GM12878 (cell line): Measurements from ENCODE around the gene MYO1D. TPM values are rescaled to one million over a fixed set of nuclear protein-coding genes. Genes with fewer than 3 reads are reported as not detected.

Experiments used
- ATAC-seq: fragments of 200-7000 bp; cut with Tn5 transposase; 3 replicates; pipeline ENCODE4 v1.9.1; 2020; ENCODE audit warnings: mild to moderate bottlenecking, moderate library complexity
- BruUV-seq: library from RNA; stranded (reverse); fragments of 400-500 nt; replicated peaks from 2 replicates; lab custom pipeline; 2021; lab: Mats Ljungman, UMichigan
- CTCF ChIA-PET: fragments of 300-600 bp; sonication (Branson Sonifier 250); formaldehyde crosslinking; extraction: SDS; loops from one replicate; lab custom pipeline; 2021; ENCODE audit warnings: inconsistent platforms; lab: Yijun Ruan, JAX
- POLR2A ChIA-PET: fragments of 350-600 bp; formaldehyde crosslinking; extraction: SDS; loops from one replicate; lab custom pipeline; 2021; ENCODE audit warnings: inconsistent platforms; lab: Charles Lee
- RAD21 ChIA-PET: fragments of 300-600 bp; sonication (Branson Sonifier 250); formaldehyde crosslinking; loops from one replicate; lab custom pipeline; 2023; ENCODE audit warnings: antibody characterized with exemption; ENCODE audit not compliant: unreplicated experiment; lab: Charles Lee
- SMC1A ChIA-PET: fragments of 300-600 bp; sonication (Branson Sonifier 250); formaldehyde crosslinking; loops from one replicate; lab custom pipeline; 2023; ENCODE audit not compliant: unreplicated experiment, uncharacterized antibody; lab: Charles Lee
- DNase-seq: peaks from one replicate; pipeline ENCODE4 v3.0.0-alpha.2; 2011; ENCODE audit warnings: low read depth, low spot score
- FAIRE-seq: peaks from 3 replicates; lab custom pipeline; 2011; peaks lifted over from hg19 to GRCh38; lab: Jason Lieb, UNC
- H2AFZ ChIP-seq: 2 replicates; pipeline ENCODE4 v1.6.0; 2011; ENCODE audit warnings: low read depth, low read length, control low read depth; ENCODE audit not compliant: control insufficient read depth
- H3K27ac ChIP-seq: 2 replicates; pipeline ENCODE4 v1.5.1; 2011; ENCODE audit warnings: control low read depth; ENCODE audit not compliant: control insufficient read depth, insufficient read depth
- H3K27me3 ChIP-seq, 2 experiments: replicated peaks in 1 of 2; 2 replicates each; pipeline versions ENCODE4 v1.6.0 to v1.6.1; 2011; ENCODE audit warnings: low read length in 1 of 2; ENCODE audit not compliant: control insufficient read depth in 2 of 2, insufficient read depth in 2 of 2
- H3K36me3 ChIP-seq, 2 experiments: 2 replicates each; pipeline ENCODE4 v1.5.1; 2011; ENCODE audit warnings: low read length in 1 of 2; ENCODE audit not compliant: control insufficient read depth in 2 of 2, insufficient read depth in 2 of 2
- H3K4me1 ChIP-seq: 2 replicates; pipeline ENCODE4 v1.6.1; 2011; ENCODE audit warnings: mild to moderate bottlenecking, low read length, moderate library complexity, mixed read lengths; ENCODE audit not compliant: control insufficient read depth, insufficient read depth
- H3K4me2 ChIP-seq: 2 replicates; pipeline ENCODE4 v1.6.0; 2011; ENCODE audit warnings: control low read depth; ENCODE audit not compliant: control insufficient read depth, insufficient read depth
- H3K4me3 ChIP-seq: fragments of 200-600 bp; sonication (generic); 2 replicates; pipeline ENCODE4 v1.5.1; 2016
- H3K79me2 ChIP-seq: 2 replicates; pipeline ENCODE4 v1.6.0; 2011; ENCODE audit warnings: low read length; ENCODE audit not compliant: control insufficient read depth, insufficient read depth
- H3K9ac ChIP-seq: 2 replicates; pipeline ENCODE4 v1.8.0; 2011; ENCODE audit warnings: low read length, control low read depth, mixed read lengths; ENCODE audit not compliant: control insufficient read depth, insufficient read depth
- H3K9me3 ChIP-seq: replicated peaks from 3 replicates; pipeline ENCODE4 v1.5.1; 2011; ENCODE audit warnings: mild to moderate bottlenecking, low read length; ENCODE audit not compliant: control insufficient read depth, insufficient read depth
- H4K20me1 ChIP-seq: 2 replicates; pipeline ENCODE4 v1.6.0; 2011; ENCODE audit not compliant: control insufficient read depth, insufficient read depth
- ATF7 ChIP-seq: fragments of 450-650 bp; IDR thresholded peaks from 2 replicates; pipeline ENCODE4 v1.6.1; 2016; ENCODE audit warnings: low read depth, mild to moderate bottlenecking
- IRF4 ChIP-seq: IDR thresholded peaks from 2 replicates; pipeline ENCODE4 v1.6.1; 2011; ENCODE audit warnings: low read depth, low read length
- NR2C2 ChIP-seq: IDR thresholded peaks from 2 replicates; pipeline ENCODE4 v1.6.1; 2011; ENCODE audit warnings: borderline replicate concordance, low read depth; ENCODE audit not compliant: control insufficient read depth, insufficient read length
- PML ChIP-seq: IDR thresholded peaks from 2 replicates; pipeline ENCODE4 v1.6.1; 2012; ENCODE audit warnings: low read length, inconsistent platforms
- SPI1 ChIP-seq: IDR thresholded peaks from 2 replicates; pipeline ENCODE4 v1.6.1; 2011; ENCODE audit warnings: low read depth, mild to moderate bottlenecking, low read length, moderate library complexity, borderline replicate concordance; ENCODE audit not compliant: insufficient read depth
- STAT3 ChIP-seq: IDR thresholded peaks from 2 replicates; pipeline ENCODE4 v1.6.1; 2011; ENCODE audit warnings: low read depth, low read length, improper control_type of control experiment
- whole genome bisulfite sequencing: methylation state at CpG from one replicate; pipeline ENCODE4 v1.1.6; 2016; ENCODE audit warnings: low lambda C conversion rate; ENCODE audit not compliant: insufficient replicate concordance, insufficient coverage; ENCODE audit errors: missing lambda C conversion rate; 5-methylcytosine and 5-hydroxymethylcytosine counted together
- in situ Hi-C: fragments of 300-500 bp; cut with MboI; formaldehyde crosslinking; loops from 9 replicates; pipeline ENCODE4 v1.14.3; 2018; ENCODE audit warnings: mixed read lengths
- intact Hi-C: fragments of 100-400 bp; cut with micrococcal nuclease; formaldehyde crosslinking; loops from one replicate; pipeline ENCODE4 v1.14.2; 2022; ENCODE audit not compliant: unreplicated experiment
- polyA plus RNA-seq, 11 experiments: library from polyadenylated mRNA; depleted of rRNA in 4 of 11; unstranded in 6 of 11; stranded (reverse) in 5 of 11; fragments of >200 nt; fragmentation: Nextera tagmentation in 4 of 11; fragmentation: Illumina TruSeq in 1 of 11; extraction: Ambion mirVana in 4 of 11; extraction: Trizol in 1 of 11; gene quantifications; 1 replicate in 1 of 11; 2 replicates in 10 of 11; pipeline versions ENCODE4 v1.2.1 to v1.2.3, GENCODE V29; 2011 to 2016; ENCODE audit warnings: inconsistent platforms in 2 of 11, missing spikeins in 2 of 11, low read depth in 1 of 11
- total RNA-seq, 4 experiments: library from RNA; depleted of rRNA in 3 of 4; stranded (reverse); fragments of >200 nt in 3 of 4; fragmentation: Illumina TruSeq in 1 of 4; extraction: Trizol in 1 of 4; gene quantifications; 2 replicates each; pipeline versions ENCODE4 v1.2.1 to v1.2.3, GENCODE V29; 2013 to 2021
- TF ChIP-seq, protein P1 (sequence below): IDR thresholded peaks from 2 replicates; pipeline ENCODE4 v1.6.1; 2011; ENCODE audit warnings: mild to moderate bottlenecking, low read depth, low read length, moderate library complexity; ENCODE audit not compliant: insufficient replicate concordance
- TF ChIP-seq, protein P2 (sequence below): fragments of 450-650 bp; IDR thresholded peaks from 2 replicates; pipeline ENCODE4 v1.6.1; 2018; ENCODE audit warnings: borderline replicate concordance, mild to moderate bottlenecking; ENCODE audit not compliant: partially characterized antibody
- TF ChIP-seq, protein P3 (sequence below): fragments of 450-650 bp; IDR thresholded peaks from 2 replicates; pipeline ENCODE4 v1.6.1; 2014; ENCODE audit warnings: mild to moderate bottlenecking
- TF ChIP-seq, protein P4 (sequence below): fragments of 450-650 bp; IDR thresholded peaks from 2 replicates; pipeline ENCODE4 v1.6.1; 2017; ENCODE audit warnings: mild to moderate bottlenecking, moderate library complexity
- TF ChIP-seq, protein P5 (sequence below): fragments of 450-650 bp; IDR thresholded peaks from 2 replicates; pipeline ENCODE4 v1.6.1; 2016; ENCODE audit warnings: mild to moderate bottlenecking

Gene MYO1D
- total and polyA plus RNA-seq, 10 of the 15 experiments (the other 5 are each of a cell fraction or from before 2014, with no cell fraction given): 1.8 to 37.7 (median 25.4) TPM

DNA sequence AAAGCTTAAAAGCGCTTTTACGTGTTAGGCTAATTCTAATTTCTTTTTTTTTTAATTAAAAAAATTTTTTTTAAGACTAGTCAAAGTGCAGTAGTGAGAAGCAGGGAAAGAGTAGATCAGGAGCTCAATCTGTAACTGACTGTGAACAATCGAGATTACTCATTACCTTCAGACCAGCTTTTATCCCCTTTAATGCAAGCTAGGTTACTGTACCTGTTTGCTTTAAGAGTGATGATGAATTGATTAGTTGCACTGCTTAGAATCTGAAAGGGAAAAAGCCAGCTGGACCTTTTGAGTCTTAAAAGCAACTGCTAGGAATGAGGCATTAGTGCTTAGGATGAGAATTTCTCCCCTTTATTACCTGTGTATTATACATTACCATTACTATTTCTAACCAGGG is 413.6 kb downstream of the MYO1D start:
- no peak overlapping the region for H3K27ac ChIP-seq
- intact Hi-C loops (loop anchor here (5.0 kb wide), 2 partner anchors 144 to 294 kb away; no protein-coding TSS in a partner anchor), in situ Hi-C loops (loop anchor here (25.0 kb wide), 1 partner anchor 449 kb away; no protein-coding TSS in a partner anchor)
- ChIA-PET SMC1A (interaction anchor here (0.6 to 3.6 kb wide), 24 partner anchors 8 to 473 kb away, joined by 3 to 32 read pairs (median 4); no protein-coding TSS in a partner anchor), RAD21 (interaction anchor here (0.6 to 2.6 kb wide), 12 partner anchors 17 to 294 kb away, joined by 3 to 11 read pairs (median 4); partner anchors contain the start of genes CDK5R1 and PSMD11), POLR2A (interaction anchor here (0.8 to 1.9 kb wide), 2 partner anchors 20 to 26 kb away, joined by 3 to 7 read pairs; no protein-coding TSS in a partner anchor), CTCF (interaction anchor here (0.7 to 7.4 kb wide), 32 partner anchors 10 to 535 kb away, joined by 3 to 127 read pairs (median 6); partner anchors contain the start of genes CDK5R1, MYO1D and PSMD11)
- H3K4me1 ChIP-seq: no peaks in the 10 kb centered on the region
- peaks cover 9 to 31% of the 10 kb centered on the region in 2 experiments for H3K36me3 ChIP-seq
- no peak overlapping the region for H3K4me3 ChIP-seq
- H3K4me2 ChIP-seq: no peak overlapping the region
- no peaks in the 10 kb centered on the region for H3K9me3 ChIP-seq
- no peaks in the 10 kb centered on the region for H4K20me1 ChIP-seq
- no peak overlapping the region for H2AFZ ChIP-seq
- ATAC-seq (no peak), FAIRE-seq (no peak), DNase-seq (no peak)
- no peaks in the 10 kb centered on the region; the same call in 1 of the 2 replicates for H3K79me2 ChIP-seq
- WGBS: 77% methylated on average over 3 of the region's 3 CpGs
- TF ChIP-seq, protein P1, sequence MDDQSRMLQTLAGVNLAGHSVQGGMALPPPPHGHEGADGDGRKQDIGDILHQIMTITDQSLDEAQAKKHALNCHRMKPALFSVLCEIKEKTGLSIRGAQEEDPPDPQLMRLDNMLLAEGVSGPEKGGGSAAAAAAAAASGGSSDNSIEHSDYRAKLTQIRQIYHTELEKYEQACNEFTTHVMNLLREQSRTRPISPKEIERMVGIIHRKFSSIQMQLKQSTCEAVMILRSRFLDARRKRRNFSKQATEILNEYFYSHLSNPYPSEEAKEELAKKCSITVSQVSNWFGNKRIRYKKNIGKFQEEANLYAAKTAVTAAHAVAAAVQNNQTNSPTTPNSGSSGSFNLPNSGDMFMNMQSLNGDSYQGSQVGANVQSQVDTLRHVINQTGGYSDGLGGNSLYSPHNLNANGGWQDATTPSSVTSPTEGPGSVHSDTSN: no peak
- TF ChIP-seq NR2C2: no peak
- TF ChIP-seq, protein P2, sequence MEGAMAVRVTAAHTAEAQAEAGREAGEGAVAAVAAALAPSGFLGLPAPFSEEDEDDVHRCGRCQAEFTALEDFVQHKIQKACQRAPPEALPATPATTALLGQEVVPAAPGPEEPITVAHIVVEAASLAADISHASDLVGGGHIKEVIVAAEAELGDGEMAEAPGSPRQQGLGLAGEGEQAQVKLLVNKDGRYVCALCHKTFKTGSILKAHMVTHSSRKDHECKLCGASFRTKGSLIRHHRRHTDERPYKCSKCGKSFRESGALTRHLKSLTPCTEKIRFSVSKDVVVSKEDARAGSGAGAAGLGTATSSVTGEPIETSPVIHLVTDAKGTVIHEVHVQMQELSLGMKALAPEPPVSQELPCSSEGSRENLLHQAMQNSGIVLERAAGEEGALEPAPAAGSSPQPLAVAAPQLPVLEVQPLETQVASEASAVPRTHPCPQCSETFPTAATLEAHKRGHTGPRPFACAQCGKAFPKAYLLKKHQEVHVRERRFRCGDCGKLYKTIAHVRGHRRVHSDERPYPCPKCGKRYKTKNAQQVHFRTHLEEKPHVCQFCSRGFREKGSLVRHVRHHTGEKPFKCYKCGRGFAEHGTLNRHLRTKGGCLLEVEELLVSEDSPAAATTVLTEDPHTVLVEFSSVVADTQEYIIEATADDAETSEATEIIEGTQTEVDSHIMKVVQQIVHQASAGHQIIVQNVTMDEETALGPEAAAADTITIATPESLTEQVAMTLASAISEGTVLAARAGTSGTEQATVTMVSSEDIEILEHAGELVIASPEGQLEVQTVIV: no peak
- no peak for TF ChIP-seq SPI1
- TF ChIP-seq, protein P3, sequence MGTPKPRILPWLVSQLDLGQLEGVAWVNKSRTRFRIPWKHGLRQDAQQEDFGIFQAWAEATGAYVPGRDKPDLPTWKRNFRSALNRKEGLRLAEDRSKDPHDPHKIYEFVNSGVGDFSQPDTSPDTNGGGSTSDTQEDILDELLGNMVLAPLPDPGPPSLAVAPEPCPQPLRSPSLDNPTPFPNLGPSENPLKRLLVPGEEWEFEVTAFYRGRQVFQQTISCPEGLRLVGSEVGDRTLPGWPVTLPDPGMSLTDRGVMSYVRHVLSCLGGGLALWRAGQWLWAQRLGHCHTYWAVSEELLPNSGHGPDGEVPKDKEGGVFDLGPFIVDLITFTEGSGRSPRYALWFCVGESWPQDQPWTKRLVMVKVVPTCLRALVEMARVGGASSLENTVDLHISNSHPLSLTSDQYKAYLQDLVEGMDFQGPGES: no peak
- TF ChIP-seq PML: no peak
- no peak for TF ChIP-seq ATF7
- no peak for TF ChIP-seq IRF4
- TF ChIP-seq, protein P4, sequence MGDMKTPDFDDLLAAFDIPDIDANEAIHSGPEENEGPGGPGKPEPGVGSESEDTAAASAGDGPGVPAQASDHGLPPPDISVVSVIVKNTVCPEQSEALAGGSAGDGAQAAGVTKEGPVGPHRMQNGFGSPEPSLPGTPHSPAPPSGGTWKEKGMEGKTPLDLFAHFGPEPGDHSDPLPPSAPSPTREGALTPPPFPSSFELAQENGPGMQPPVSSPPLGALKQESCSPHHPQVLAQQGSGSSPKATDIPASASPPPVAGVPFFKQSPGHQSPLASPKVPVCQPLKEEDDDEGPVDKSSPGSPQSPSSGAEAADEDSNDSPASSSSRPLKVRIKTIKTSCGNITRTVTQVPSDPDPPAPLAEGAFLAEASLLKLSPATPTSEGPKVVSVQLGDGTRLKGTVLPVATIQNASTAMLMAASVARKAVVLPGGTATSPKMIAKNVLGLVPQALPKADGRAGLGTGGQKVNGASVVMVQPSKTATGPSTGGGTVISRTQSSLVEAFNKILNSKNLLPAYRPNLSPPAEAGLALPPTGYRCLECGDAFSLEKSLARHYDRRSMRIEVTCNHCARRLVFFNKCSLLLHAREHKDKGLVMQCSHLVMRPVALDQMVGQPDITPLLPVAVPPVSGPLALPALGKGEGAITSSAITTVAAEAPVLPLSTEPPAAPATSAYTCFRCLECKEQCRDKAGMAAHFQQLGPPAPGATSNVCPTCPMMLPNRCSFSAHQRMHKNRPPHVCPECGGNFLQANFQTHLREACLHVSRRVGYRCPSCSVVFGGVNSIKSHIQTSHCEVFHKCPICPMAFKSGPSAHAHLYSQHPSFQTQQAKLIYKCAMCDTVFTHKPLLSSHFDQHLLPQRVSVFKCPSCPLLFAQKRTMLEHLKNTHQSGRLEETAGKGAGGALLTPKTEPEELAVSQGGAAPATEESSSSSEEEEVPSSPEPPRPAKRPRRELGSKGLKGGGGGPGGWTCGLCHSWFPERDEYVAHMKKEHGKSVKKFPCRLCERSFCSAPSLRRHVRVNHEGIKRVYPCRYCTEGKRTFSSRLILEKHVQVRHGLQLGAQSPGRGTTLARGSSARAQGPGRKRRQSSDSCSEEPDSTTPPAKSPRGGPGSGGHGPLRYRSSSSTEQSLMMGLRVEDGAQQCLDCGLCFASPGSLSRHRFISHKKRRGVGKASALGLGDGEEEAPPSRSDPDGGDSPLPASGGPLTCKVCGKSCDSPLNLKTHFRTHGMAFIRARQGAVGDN: no peak
- TF ChIP-seq, protein P5, sequence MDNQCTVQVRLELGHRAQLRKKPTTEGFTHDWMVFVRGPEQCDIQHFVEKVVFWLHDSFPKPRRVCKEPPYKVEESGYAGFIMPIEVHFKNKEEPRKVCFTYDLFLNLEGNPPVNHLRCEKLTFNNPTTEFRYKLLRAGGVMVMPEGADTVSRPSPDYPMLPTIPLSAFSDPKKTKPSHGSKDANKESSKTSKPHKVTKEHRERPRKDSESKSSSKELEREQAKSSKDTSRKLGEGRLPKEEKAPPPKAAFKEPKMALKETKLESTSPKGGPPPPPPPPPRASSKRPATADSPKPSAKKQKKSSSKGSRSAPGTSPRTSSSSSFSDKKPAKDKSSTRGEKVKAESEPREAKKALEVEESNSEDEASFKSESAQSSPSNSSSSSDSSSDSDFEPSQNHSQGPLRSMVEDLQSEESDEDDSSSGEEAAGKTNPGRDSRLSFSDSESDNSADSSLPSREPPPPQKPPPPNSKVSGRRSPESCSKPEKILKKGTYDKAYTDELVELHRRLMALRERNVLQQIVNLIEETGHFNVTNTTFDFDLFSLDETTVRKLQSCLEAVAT: no peak
- no peak for TF ChIP-seq STAT3
- H3K27me3 ChIP-seq: no peaks in the 10 kb centered on the region
- BruUV-seq: no TSS peak
- no peak overlapping the region for H3K9ac ChIP-seq
